Right lobe of liver (tissue), 4 donors: ENCODE data around the gene CD247.

Source experiments
- CTCF ChIP-seq, 4 donors: fragments of 200-600 bp in 3 of 4; fragments of 450-650 bp in 1 of 4; IDR thresholded peaks; one replicate each; pipeline versions ENCODE4 v1.5.1 to v1.8.0; 2016 to 2022; ENCODE audit warnings: antibody characterized with exemption in 4 of 4, mild to moderate bottlenecking in 2 of 4
- POLR2A ChIP-seq: fragments of 450-650 bp; IDR thresholded peaks from one replicate; pipeline ENCODE4 v1.6.1; 2017; ENCODE audit warnings: antibody characterized with exemption, mild to moderate bottlenecking
- donor health status: DM: no; HTN: no; CAD: no.
- donor health status: DM: no; HTN: no; CAD: no.
- donor health status: DM: no; HTN: yes; CAD: no.

- no peak for TF ChIP-seq CTCF (IDR thresholded peaks at IDR 0.05)
- no peak for TF ChIP-seq POLR2A
Observed at GRCh38 chr1:167412920-167413319, 105.4 kb downstream of the CD247 start.
